ENCODE data around the gene RTN1.
"Not testable (repeated sequence)": the region's sequence is repeated elsewhere in the genome, so short reads cannot be mapped to it uniquely, and the experiment has no call there.

RTN1 gene

GRCh38 chr14:59677771-59678231, 192.8 kb downstream of the RTN1 start:
- Histone ChIP-seq H3K79me2 (ENCODE audit: control insufficient read depth, insufficient read depth, low read length) (no peaks in the 10 kb centered on the region), H3K4me1 (ENCODE audit: control insufficient read depth, low read depth, low read length) (no peaks in the 10 kb centered on the region), H4K5ac (ENCODE audit: low read length) (no peak overlapping the region), H2BK5ac (ENCODE audit: low read length) (no peak overlapping the region), H3K36me3 (ENCODE audit: control insufficient read depth, insufficient read depth, low read length) (no peaks in the 10 kb centered on the region), H3K9ac (ENCODE audit: low read length) (no peak overlapping the region), H3K23ac (ENCODE audit: low read length) (no peak overlapping the region), H3K4me3 (ENCODE audit: low read length) (no peak overlapping the region), H3K4ac (ENCODE audit: low read depth, low read length) (no peak overlapping the region), H2AK5ac (ENCODE audit: low read length) (no peak overlapping the region), H3K4me2 (ENCODE audit: low read length) (no peak overlapping the region), H3K27me3 (ENCODE audit: insufficient read depth, low read length, poor library complexity) (no peaks in the 10 kb centered on the region), H3K56ac (ENCODE audit: low read length) (no peak overlapping the region), H4K8ac (ENCODE audit: low read depth, low read length) (no peak overlapping the region), H2BK15ac (replicated peaks; ENCODE audit: low read depth) (no peak overlapping the region), H2BK120ac (ENCODE audit: low read depth, low read length) (no peak overlapping the region), H3K18ac (ENCODE audit: low read length) (no peak overlapping the region), H3K79me1 (ENCODE audit: low read length) (no peaks in the 10 kb centered on the region), H3K27ac (ENCODE audit: low read depth, low read length) (no peak overlapping the region)
- WGBS (ENCODE audit: extremely low coverage, insufficient coverage, low lambda C conversion rate), result no CpG with 5 or more reads among the region's 3 CpGs
- DNase-seq, result no peak

GRCh38 chr14:59675394-59675793, 195.2 kb downstream of the RTN1 start:
- H4K5ac ChIP-seq (ENCODE audit: low read length), result no peak overlapping the region
- H3K56ac ChIP-seq (ENCODE audit: low read length), result no peak overlapping the region
- H3K9ac ChIP-seq (ENCODE audit: low read length), result no peak overlapping the region
- H2BK5ac ChIP-seq (ENCODE audit: low read length), result no peak overlapping the region
- H3K79me2 ChIP-seq (ENCODE audit: control insufficient read depth, insufficient read depth, low read length), result no peaks in the 10 kb centered on the region
- H3K36me3 ChIP-seq (ENCODE audit: control insufficient read depth, insufficient read depth, low read length), result no peaks in the 10 kb centered on the region
- no peak overlapping the region for H3K27ac ChIP-seq (ENCODE audit: low read depth, low read length)
- no peak overlapping the region for H3K18ac ChIP-seq (ENCODE audit: low read length)
- no peaks in the 10 kb centered on the region for H3K79me1 ChIP-seq (ENCODE audit: low read length)
- H4K8ac ChIP-seq (ENCODE audit: low read depth, low read length), result no peak overlapping the region
- WGBS (ENCODE audit: extremely low coverage, insufficient coverage, low lambda C conversion rate), result no CpG with 5 or more reads among the region's 1 CpG
- H3K27me3 ChIP-seq (ENCODE audit: insufficient read depth, low read length, poor library complexity), result no peaks in the 10 kb centered on the region
- no peak overlapping the region for H2BK120ac ChIP-seq (ENCODE audit: low read depth, low read length)
- no peak overlapping the region for H2BK15ac ChIP-seq (replicated peaks; ENCODE audit: low read depth)
- H3K4me1 ChIP-seq (ENCODE audit: control insufficient read depth, low read depth, low read length), result no peaks in the 10 kb centered on the region
- H3K23ac ChIP-seq (ENCODE audit: low read length), result no peak overlapping the region
- DNase-seq, result no peak
- no peak overlapping the region for H2AK5ac ChIP-seq (ENCODE audit: low read length)
- no peak overlapping the region for H3K4me3 ChIP-seq (ENCODE audit: low read length)
- H3K4ac ChIP-seq (ENCODE audit: low read depth, low read length), result no peak overlapping the region
- no peak overlapping the region for H3K4me2 ChIP-seq (ENCODE audit: low read length)

- H2BK15ac ChIP-seq (replicated peaks; ENCODE audit: low read depth), result no peak overlapping the region
- no peak overlapping the region for H3K18ac ChIP-seq (ENCODE audit: low read length)
- H3K56ac ChIP-seq (ENCODE audit: low read length), result no peak overlapping the region
- H3K36me3 ChIP-seq (ENCODE audit: control insufficient read depth, insufficient read depth, low read length), result no peaks in the 10 kb centered on the region
- H3K79me1 ChIP-seq (ENCODE audit: low read length), result no peaks in the 10 kb centered on the region
- H3K27me3 ChIP-seq (ENCODE audit: insufficient read depth, low read length, poor library complexity), result no peaks in the 10 kb centered on the region
- H3K79me2 ChIP-seq (ENCODE audit: control insufficient read depth, insufficient read depth, low read length), result no peaks in the 10 kb centered on the region
- no CpG with 5 or more reads among the region's 2 CpGs for WGBS (ENCODE audit: extremely low coverage, insufficient coverage, low lambda C conversion rate)
- no peak overlapping the region for H4K8ac ChIP-seq (ENCODE audit: low read depth, low read length)
- H2AK5ac ChIP-seq (ENCODE audit: low read length), result no peak overlapping the region
- H3K23ac ChIP-seq (ENCODE audit: low read length), result no peak overlapping the region
- H3K9ac ChIP-seq (ENCODE audit: low read length), result no peak overlapping the region
- H3K4me2 ChIP-seq (ENCODE audit: low read length), result no peak overlapping the region
- no peak overlapping the region for H2BK5ac ChIP-seq (ENCODE audit: low read length)
- no peak overlapping the region for H3K4me3 ChIP-seq (ENCODE audit: low read length)
- no peak overlapping the region for H3K27ac ChIP-seq (ENCODE audit: low read depth, low read length)
- no peak overlapping the region for H2BK120ac ChIP-seq (ENCODE audit: low read depth, low read length)
- no peaks in the 10 kb centered on the region for H3K4me1 ChIP-seq (ENCODE audit: control insufficient read depth, low read depth, low read length)
- no peak for DNase-seq
- H3K4ac ChIP-seq (ENCODE audit: low read depth, low read length), result no peak overlapping the region
- H4K5ac ChIP-seq (ENCODE audit: low read length), result no peak overlapping the region
These were observed 205.8 kb downstream of the RTN1 start for GRCh38 chr14:59664741-59665140.

- H2BK15ac ChIP-seq (replicated peaks; ENCODE audit: low read depth), result no peak overlapping the region
- H3K4me1 ChIP-seq (ENCODE audit: control insufficient read depth, low read depth, low read length), result no peaks in the 10 kb centered on the region
- no peak overlapping the region for H2BK5ac ChIP-seq (ENCODE audit: low read length)
- H3K56ac ChIP-seq (ENCODE audit: low read length), result no peak overlapping the region
- H3K27me3 ChIP-seq (ENCODE audit: insufficient read depth, low read length, poor library complexity), result no peaks in the 10 kb centered on the region
- no peaks in the 10 kb centered on the region for H3K36me3 ChIP-seq (ENCODE audit: control insufficient read depth, insufficient read depth, low read length)
- no peak overlapping the region for H2BK120ac ChIP-seq (ENCODE audit: low read depth, low read length)
- no peak overlapping the region for H3K23ac ChIP-seq (ENCODE audit: low read length)
- no peak overlapping the region for H3K9ac ChIP-seq (ENCODE audit: low read length)
- H3K4ac ChIP-seq (ENCODE audit: low read depth, low read length), result no peak overlapping the region
- no peak overlapping the region for H3K18ac ChIP-seq (ENCODE audit: low read length)
- no peak overlapping the region for H4K8ac ChIP-seq (ENCODE audit: low read depth, low read length)
- no peaks in the 10 kb centered on the region for H3K79me1 ChIP-seq (ENCODE audit: low read length)
- no peak overlapping the region for H3K27ac ChIP-seq (ENCODE audit: low read depth, low read length)
- DNase-seq, result no peak
- no peak overlapping the region for H4K5ac ChIP-seq (ENCODE audit: low read length)
- no peaks in the 10 kb centered on the region for H3K79me2 ChIP-seq (ENCODE audit: control insufficient read depth, insufficient read depth, low read length)
- no peak overlapping the region for H3K4me3 ChIP-seq (ENCODE audit: low read length)
- H3K4me2 ChIP-seq (ENCODE audit: low read length), result no peak overlapping the region
- no peak overlapping the region for H2AK5ac ChIP-seq (ENCODE audit: low read length)
- no CpG with 5 or more reads among the region's 7 CpGs for WGBS (ENCODE audit: extremely low coverage, insufficient coverage, low lambda C conversion rate)
These were observed 212.8 kb downstream of the RTN1 start for GRCh38 chr14:59657769-59658168.

- Histone ChIP-seq H2BK120ac (ENCODE audit: low read depth, low read length) (no peak overlapping the region), H3K23ac (ENCODE audit: low read length) (no peak overlapping the region), H4K8ac (ENCODE audit: low read depth, low read length) (no peak overlapping the region), H3K27ac (ENCODE audit: low read depth, low read length) (no peak overlapping the region), H3K4me2 (ENCODE audit: low read length) (no peak overlapping the region), H2BK5ac (ENCODE audit: low read length) (no peak overlapping the region), H4K5ac (ENCODE audit: low read length) (no peak overlapping the region), H3K4me1 (ENCODE audit: control insufficient read depth, low read depth, low read length) (no peaks in the 10 kb centered on the region), H3K79me2 (ENCODE audit: control insufficient read depth, insufficient read depth, low read length) (no peaks in the 10 kb centered on the region), H3K56ac (ENCODE audit: low read length) (no peak overlapping the region), H2BK15ac (replicated peaks; ENCODE audit: low read depth) (no peak overlapping the region), H2AK5ac (ENCODE audit: low read length) (no peak overlapping the region), H3K18ac (ENCODE audit: low read length) (no peak overlapping the region), H3K9ac (ENCODE audit: low read length) (no peak overlapping the region), H3K4me3 (ENCODE audit: low read length) (no peak overlapping the region), H3K36me3 (ENCODE audit: control insufficient read depth, insufficient read depth, low read length) (no peaks in the 10 kb centered on the region), H3K4ac (ENCODE audit: low read depth, low read length) (no peak overlapping the region), H3K79me1 (ENCODE audit: low read length) (no peaks in the 10 kb centered on the region), H3K27me3 (ENCODE audit: insufficient read depth, low read length, poor library complexity) (no peaks in the 10 kb centered on the region)
- WGBS (ENCODE audit: extremely low coverage, insufficient coverage, low lambda C conversion rate), result no CpG with 5 or more reads among the region's 2 CpGs
- no peak for DNase-seq
These were observed 214.1 kb downstream of the RTN1 start for GRCh38 chr14:59656473-59656872.

- not testable (repeated sequence) for H2BK120ac ChIP-seq (ENCODE audit: low read depth, low read length); H3K4ac ChIP-seq (ENCODE audit: low read depth, low read length); H3K79me1 ChIP-seq (ENCODE audit: low read length); H4K5ac ChIP-seq (ENCODE audit: low read length); H3K79me2 ChIP-seq (ENCODE audit: control insufficient read depth, insufficient read depth, low read length); H3K56ac ChIP-seq (ENCODE audit: low read length); H3K36me3 ChIP-seq (ENCODE audit: control insufficient read depth, insufficient read depth, low read length); H3K18ac ChIP-seq (ENCODE audit: low read length); H2BK5ac ChIP-seq (ENCODE audit: low read length); H3K4me3 ChIP-seq (ENCODE audit: low read length); H3K9ac ChIP-seq (ENCODE audit: low read length); H3K23ac ChIP-seq (ENCODE audit: low read length); DNase-seq; H3K4me2 ChIP-seq (ENCODE audit: low read length); H2BK15ac ChIP-seq (replicated peaks; ENCODE audit: low read depth); H3K27me3 ChIP-seq (ENCODE audit: insufficient read depth, low read length, poor library complexity); H3K27ac ChIP-seq (ENCODE audit: low read depth, low read length); H3K4me1 ChIP-seq (ENCODE audit: control insufficient read depth, low read depth, low read length); H2AK5ac ChIP-seq (ENCODE audit: low read length); H4K8ac ChIP-seq (ENCODE audit: low read depth, low read length)
- no CpG with 5 or more reads among the region's 10 CpGs for WGBS (ENCODE audit: extremely low coverage, insufficient coverage, low lambda C conversion rate)
These were observed 216.4 kb downstream of the RTN1 start for GRCh38 chr14:59654131-59654530.
